ENCODE data around the gene CCDC87. TPM values are rescaled to one million over a fixed set of nuclear protein-coding genes. Genes with fewer than 3 reads are reported as not detected.

CCDC87 gene
- total and polyA plus RNA-seq, 12 donors: 0.13 to 0.90 (median 0.47) TPM

- Histone ChIP-seq H3K9me3 (replicated peaks in 1 of 3) (no peaks in the 10 kb centered on the region), H3K27ac (no peak overlapping the region), H3K27me3 (no peaks in the 10 kb centered on the region), H3K4me1 (replicated peaks in 1 of 2) (peaks cover 14 to 15% of the 10 kb centered on the region in 2 donors), H3K4me3 (no peak overlapping the region), H3K36me3 (replicated peaks in 1 of 2) (peaks cover 0 to 8% of the 10 kb centered on the region in 2 donors)
- TF ChIP-seq CTCF (IDR thresholded peaks at IDR 0.05) (no peak), POLR2A (IDR thresholded peaks at IDR 0.05) (no peak)
- no peak for DNase-seq
- intact Hi-C loops (cut with DNase I): no loop called here
- 84 to 96% (median 88%) methylated on average over 11 to 14 of the region's 14 CpGs for WGBS, 4 donors
Measured at GRCh38 chr11:66564538-66564937, 28.3 kb downstream of the CCDC87 start.

DNA sequence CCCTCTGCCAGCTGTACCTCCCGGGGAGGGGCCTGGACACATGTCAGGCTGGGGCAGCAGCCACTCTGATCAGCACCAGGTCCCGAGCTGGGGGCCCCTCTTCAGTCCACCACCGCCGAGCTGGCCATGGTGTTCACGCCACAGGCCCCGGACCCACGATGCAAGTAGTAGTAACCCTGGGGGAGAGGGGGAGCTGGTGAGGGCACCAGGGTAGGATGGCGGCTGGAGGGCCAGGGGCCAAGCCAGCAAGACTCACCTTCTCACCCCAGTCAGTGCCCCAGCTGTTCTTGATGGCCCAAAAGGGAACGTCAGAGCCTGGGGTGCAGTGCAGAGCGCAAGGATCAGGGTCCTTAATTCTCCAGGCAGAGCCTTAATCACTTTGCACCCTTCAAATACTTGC lies 29.0 kb downstream of the CCDC87 start:
- no peaks in the 10 kb centered on the region for H3K27me3 ChIP-seq
- no peak overlapping the region for H3K4me3 ChIP-seq
- intact Hi-C loops (cut with DNase I): no loop called here
- H3K27ac ChIP-seq: no peak overlapping the region
- DNase-seq: no peak
- no peaks in the 10 kb centered on the region for H3K9me3 ChIP-seq (replicated peaks in 1 of 3)
- H3K4me1 ChIP-seq (replicated peaks in 1 of 2): peaks cover 13 to 18% of the 10 kb centered on the region in 2 donors
- TF ChIP-seq CTCF (IDR thresholded peaks at IDR 0.05) (no peak), POLR2A (IDR thresholded peaks at IDR 0.05) (no peak)
- H3K36me3 ChIP-seq (replicated peaks in 1 of 2): peaks cover 0 to 8% of the 10 kb centered on the region in 2 donors
- WGBS, 4 donors: 89 to 95% (median 93%) methylated on average over 3 to 10 of the region's 10 CpGs

- TF ChIP-seq CTCF (IDR thresholded peaks at IDR 0.05): no peak
- no peak for TF ChIP-seq POLR2A (IDR thresholded peaks at IDR 0.05)
- H3K27me3 ChIP-seq: no peaks in the 10 kb centered on the region
- no peak overlapping the region for H3K27ac ChIP-seq
- peaks cover 0 to 8% of the 10 kb centered on the region in 2 donors for H3K36me3 ChIP-seq (replicated peaks in 1 of 2)
- intact Hi-C loops (cut with DNase I): no loop called here
- H3K9me3 ChIP-seq (replicated peaks in 1 of 3): no peaks in the 10 kb centered on the region
- DNase-seq: no peak
- peaks cover 5 to 14% of the 10 kb centered on the region in 2 donors for H3K4me1 ChIP-seq (replicated peaks in 1 of 2)
- no peak overlapping the region for H3K4me3 ChIP-seq
- 81 to 93% (median 92%) methylated on average over 5 to 20 of the region's 20 CpGs for WGBS, 4 donors
Measured at GRCh38 chr11:66562907-66563583, 29.8 kb downstream of the CCDC87 start.

DNA sequence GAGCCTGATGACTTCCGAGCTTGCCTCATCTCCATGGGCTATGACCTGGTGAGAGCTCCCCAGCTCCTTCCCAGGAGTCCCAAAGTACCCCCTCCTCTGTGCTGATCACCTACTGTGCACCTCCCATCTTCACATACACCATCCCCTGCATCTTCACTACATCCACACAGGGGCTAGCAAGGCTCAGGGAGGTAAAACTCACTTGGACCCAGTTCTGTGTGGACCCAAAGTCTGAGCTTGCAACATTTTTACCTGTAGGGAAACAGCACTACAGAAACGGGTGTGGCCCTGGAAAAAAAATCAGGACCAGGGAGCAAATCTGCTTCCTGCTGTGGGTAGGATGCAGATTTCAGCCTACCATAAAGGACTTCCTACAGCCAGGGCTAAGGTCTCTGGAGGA lies 30.6 kb downstream of the CCDC87 start:
- peaks cover 0 to 6% of the 10 kb centered on the region in 2 donors for H3K4me1 ChIP-seq (replicated peaks in 1 of 2)
- intact Hi-C loops (cut with DNase I): no loop called here
- DNase-seq: no peak
- peaks cover 0 to 8% of the 10 kb centered on the region in 2 donors for H3K36me3 ChIP-seq (replicated peaks in 1 of 2)
- H3K9me3 ChIP-seq (replicated peaks in 1 of 3): no peaks in the 10 kb centered on the region
- H3K4me3 ChIP-seq: no peak overlapping the region
- H3K27me3 ChIP-seq: no peaks in the 10 kb centered on the region
- TF ChIP-seq CTCF (IDR thresholded peaks at IDR 0.05) (no peak), POLR2A (IDR thresholded peaks at IDR 0.05) (no peak)
- no peak overlapping the region for H3K27ac ChIP-seq
- 67 to 86% (median 83%) methylated on average over 1 to 2 of the region's 2 CpGs for WGBS, 4 donors
